Hair follicle dermal papilla cell (primary cell): ENCODE measurements around the gene CFAP47. TPM values are rescaled to one million over a fixed set of nuclear protein-coding genes. Genes with fewer than 3 reads are reported as not detected.

Experiments used
- small RNA-seq: library from RNA; depleted of rRNA; stranded (forward); fragments of <200 nt; gene quantifications from one replicate; pipeline ENCODE3, GENCODE V24; 2012
- total RNA-seq: library from RNA; depleted of rRNA; stranded (reverse); fragments of >200 nt; gene quantifications from 2 replicates; pipeline ENCODE4 v1.2.3, GENCODE V29; 2012

The CFAP47 gene, protein sequence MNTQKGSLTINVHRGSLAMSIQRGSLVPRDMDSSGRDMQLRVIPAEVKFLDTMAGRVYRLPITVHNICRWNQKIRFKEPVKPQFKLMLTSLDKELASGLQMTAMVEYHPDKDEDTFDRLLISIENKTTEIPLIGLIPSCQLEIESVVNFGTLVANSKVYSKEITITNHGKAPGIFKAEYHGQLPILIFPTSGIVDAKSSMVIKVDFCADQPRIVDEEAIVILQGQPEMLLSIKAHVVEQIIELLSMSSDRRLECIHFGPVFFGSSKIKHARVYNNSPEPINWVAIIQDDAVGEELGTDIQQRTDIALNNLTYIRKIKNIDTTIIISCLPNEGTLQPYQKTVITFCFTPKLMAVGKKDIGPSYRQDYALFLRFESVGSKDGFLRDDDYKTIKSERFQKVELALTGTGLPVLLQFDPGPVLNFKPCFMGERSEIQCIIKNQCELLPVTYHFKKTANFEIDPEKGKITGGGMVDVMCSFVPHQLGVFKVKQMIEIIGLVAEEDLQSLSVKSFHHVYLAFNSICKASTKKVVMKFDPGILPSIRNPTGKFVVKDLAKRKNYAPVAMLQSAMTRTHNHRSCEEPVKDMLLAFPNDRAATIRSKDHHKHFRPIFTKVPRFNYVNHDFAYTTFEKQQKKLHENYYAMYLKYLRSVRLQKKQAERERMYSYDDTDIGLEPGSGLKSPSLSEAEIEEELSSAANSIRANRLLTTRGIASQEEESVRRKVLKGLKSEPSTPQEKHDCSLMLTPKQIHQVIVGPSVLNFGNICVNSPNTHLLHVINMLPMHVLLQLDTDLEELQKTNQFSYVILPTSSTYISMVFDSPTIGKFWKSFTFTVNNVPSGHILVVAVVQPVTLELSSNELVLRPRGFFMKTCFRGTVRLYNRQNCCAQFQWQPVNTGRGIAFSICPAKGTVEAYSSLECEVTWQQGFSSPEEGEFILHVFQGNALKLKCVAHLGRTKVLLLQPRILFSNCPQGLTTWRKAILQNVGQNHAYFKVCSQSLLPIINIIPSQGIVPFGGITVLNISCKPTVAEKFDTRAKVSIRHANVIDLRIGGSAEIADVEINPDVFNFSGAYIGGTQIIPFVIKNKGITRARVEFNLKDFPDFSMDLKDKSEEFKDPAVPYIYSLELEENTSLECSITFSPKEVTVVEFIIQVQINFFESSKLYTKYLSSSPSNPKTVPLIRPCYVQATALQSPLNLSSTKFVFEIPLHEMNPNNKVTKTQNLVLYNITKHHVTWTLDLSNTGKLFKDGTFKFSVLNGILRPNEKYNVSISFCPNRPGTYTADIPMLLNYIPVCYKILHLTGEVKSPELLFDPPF (N-terminal part only)
- total RNA-seq, result not detected in 2 replicates

DNA sequence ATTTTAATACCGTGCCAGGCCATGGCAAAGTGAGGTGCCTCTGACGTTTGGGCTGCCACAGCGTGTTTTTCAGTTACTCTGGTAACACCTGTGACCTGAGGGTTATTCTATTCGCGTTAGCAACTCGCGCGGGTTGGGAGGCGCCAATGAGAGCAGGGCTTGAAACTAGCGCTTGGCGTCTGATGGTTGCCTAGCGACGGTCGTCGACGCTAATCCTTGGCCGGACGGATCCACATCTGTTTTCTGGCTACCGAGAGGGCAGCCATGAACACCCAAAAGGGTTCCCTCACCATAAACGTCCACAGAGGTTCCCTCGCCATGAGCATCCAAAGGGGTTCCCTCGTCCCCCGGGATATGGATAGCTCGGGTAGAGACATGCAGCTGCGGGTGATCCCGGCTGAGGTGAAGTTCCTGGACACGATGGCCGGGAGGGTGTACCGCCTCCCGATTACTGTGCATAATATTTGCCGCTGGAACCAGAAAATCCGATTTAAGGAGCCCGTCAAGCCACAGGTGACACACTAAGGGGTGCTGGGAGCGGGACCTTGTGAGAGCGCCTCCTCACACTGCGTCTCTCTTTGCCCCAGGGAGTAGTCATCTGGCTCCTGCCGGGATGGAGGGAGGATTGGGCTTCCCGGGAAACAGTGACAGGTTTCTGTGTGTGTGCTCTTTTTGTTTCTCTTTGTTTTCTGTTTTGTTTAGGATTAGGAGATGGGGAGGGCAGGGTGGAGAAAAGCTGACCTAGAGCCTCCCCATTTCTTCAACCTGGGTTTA, at the start of gene CFAP47:
Gene CFAP47, plus strand, starts transcription at position 199 of the 774 bp plus-strand sequence. Its CDS starts 66 bp downstream, at position 265.

Small RNA genes lying within 50 kb of the gene (small RNA-seq; reads per million reads assigned to genes)
- gene RNU6-641P, result not detected

Other genes with a start within 250 kb of the CFAP47 start
- not detected in 2 replicates for gene MAGEB16, start 121.4 kb upstream of the CFAP47 start, total RNA-seq